ENCODE data around the gene CRNKL1.

The CRNKL1 gene

DNA sequence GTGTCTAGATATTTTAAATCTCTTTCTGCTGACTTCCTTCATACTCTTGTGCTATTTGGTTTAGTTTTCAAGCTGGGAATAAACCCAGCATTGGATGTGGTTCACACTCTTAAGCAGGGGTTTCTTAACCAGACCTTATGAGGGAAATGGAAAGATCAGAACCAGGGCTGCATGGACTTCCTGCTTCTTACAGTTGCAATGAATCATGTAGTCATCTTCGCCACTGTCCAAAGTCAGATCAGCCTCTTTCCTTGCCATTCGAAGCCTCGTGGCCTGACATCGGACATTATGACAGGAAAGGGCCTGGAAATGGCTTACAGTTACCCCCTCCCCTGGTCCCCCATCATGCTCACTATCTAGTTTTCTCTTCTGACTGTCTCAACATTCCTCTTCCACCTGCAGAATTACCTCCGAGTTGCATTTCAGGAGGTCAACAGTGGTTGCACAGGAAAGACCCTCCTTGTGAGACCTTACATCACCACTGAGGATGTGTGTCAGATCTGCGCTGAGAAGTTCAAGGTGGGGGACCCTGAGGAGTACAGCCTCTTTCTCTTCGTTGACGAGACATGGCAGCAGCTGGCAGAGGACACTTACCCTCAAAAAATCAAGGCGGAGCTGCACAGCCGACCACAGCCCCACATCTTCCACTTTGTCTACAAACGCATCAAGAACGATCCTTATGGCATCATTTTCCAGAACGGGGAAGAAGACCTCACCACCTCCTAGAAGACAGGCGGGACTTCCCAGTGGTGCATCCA, 51.9 kb downstream of the CRNKL1 start:
- Histone ChIP-seq H3K4me1 (peaks cover 41% of the 10 kb centered on the region), H3K79me2 (no peaks in the 10 kb centered on the region), H3K9me3 (ENCODE audit: control insufficient read depth, low read length) (no peaks in the 10 kb centered on the region), H3K27ac (peak overlapping the region; percentile 86), H3K4me3 (ENCODE audit: low read depth, low read length) (no peak overlapping the region), H2AFZ (peak overlapping the region; percentile 59), H3K27me3 (ENCODE audit: control insufficient read depth, insufficient read depth, low read length) (no peaks in the 10 kb centered on the region), H3K4me2 (ENCODE audit: low read length) (peak overlapping the region; percentile 25), H3K36me3 (ENCODE audit: control insufficient read depth, insufficient read depth, low read length) (no peaks in the 10 kb centered on the region), H3K9ac (no peak overlapping the region)
- TF ChIP-seq, protein P1, sequence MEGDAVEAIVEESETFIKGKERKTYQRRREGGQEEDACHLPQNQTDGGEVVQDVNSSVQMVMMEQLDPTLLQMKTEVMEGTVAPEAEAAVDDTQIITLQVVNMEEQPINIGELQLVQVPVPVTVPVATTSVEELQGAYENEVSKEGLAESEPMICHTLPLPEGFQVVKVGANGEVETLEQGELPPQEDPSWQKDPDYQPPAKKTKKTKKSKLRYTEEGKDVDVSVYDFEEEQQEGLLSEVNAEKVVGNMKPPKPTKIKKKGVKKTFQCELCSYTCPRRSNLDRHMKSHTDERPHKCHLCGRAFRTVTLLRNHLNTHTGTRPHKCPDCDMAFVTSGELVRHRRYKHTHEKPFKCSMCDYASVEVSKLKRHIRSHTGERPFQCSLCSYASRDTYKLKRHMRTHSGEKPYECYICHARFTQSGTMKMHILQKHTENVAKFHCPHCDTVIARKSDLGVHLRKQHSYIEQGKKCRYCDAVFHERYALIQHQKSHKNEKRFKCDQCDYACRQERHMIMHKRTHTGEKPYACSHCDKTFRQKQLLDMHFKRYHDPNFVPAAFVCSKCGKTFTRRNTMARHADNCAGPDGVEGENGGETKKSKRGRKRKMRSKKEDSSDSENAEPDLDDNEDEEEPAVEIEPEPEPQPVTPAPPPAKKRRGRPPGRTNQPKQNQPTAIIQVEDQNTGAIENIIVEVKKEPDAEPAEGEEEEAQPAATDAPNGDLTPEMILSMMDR (IDR thresholded peaks at IDR 0.05) = no peak

- Histone ChIP-seq H3K4me1 (peaks cover 39% of the 10 kb centered on the region), H3K4me2 (ENCODE audit: low read length) (peak overlapping the region; percentile 46), H3K9ac (no peak overlapping the region), H3K36me3 (ENCODE audit: control insufficient read depth, insufficient read depth, low read length) (no peaks in the 10 kb centered on the region), H3K4me3 (ENCODE audit: low read depth, low read length) (peak overlapping the region; percentile 25), H3K79me2 (no peaks in the 10 kb centered on the region), H3K27me3 (ENCODE audit: control insufficient read depth, insufficient read depth, low read length) (no peaks in the 10 kb centered on the region), H2AFZ (peak overlapping the region; percentile 23), H3K9me3 (ENCODE audit: control insufficient read depth, low read length) (no peaks in the 10 kb centered on the region), H3K27ac (peak overlapping the region; percentile 86)
- TF ChIP-seq, protein P1 (IDR thresholded peaks at IDR 0.05) = no peak
Observed at GRCh38 chr20:19998990-19999705, 53.1 kb downstream of the CRNKL1 start.

- no peaks in the 10 kb centered on the region for H3K27me3 ChIP-seq (ENCODE audit: control insufficient read depth, insufficient read depth, low read length)
- H3K4me1 ChIP-seq = peaks cover 40% of the 10 kb centered on the region
- no peak overlapping the region for H3K4me3 ChIP-seq (ENCODE audit: low read depth, low read length)
- H3K9ac ChIP-seq = no peak overlapping the region
- no peaks in the 10 kb centered on the region for H3K9me3 ChIP-seq (ENCODE audit: control insufficient read depth, low read length)
- TF ChIP-seq, protein P1 (IDR thresholded peaks at IDR 0.05) = no peak
- H2AFZ ChIP-seq = no peak overlapping the region
- no peaks in the 10 kb centered on the region for H3K79me2 ChIP-seq
- H3K36me3 ChIP-seq (ENCODE audit: control insufficient read depth, insufficient read depth, low read length) = no peaks in the 10 kb centered on the region
- no peak overlapping the region for H3K27ac ChIP-seq
- H3K4me2 ChIP-seq (ENCODE audit: low read length) = no peak overlapping the region
Observed at GRCh38 chr20:19996917-19997316, 55.3 kb downstream of the CRNKL1 start.

DNA sequence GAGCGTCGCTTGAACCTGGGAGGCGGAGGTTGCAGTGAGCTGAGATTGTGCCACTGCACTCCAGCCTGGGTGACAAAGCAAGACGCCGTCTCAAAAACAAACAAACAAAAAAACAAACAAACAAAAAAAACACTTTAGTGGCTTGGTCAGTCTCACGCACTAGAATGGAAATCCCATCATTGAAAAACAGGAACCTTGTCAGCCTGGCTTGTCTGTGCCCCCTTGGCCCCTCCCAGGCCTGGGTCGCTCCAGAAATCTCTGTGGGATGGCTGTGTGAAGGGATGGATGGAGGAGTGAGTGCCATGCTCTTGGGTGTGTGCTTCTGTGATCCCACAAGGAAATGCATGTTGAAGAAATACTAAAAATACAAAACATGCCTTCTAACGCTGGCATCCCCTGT, 56.0 kb downstream of the CRNKL1 start:
- Histone ChIP-seq H3K36me3 (ENCODE audit: control insufficient read depth, insufficient read depth, low read length) (no peaks in the 10 kb centered on the region), H3K4me2 (ENCODE audit: low read length) (no peak overlapping the region), H3K27me3 (ENCODE audit: control insufficient read depth, insufficient read depth, low read length) (no peaks in the 10 kb centered on the region), H3K4me1 (peaks cover 40% of the 10 kb centered on the region), H3K9ac (no peak overlapping the region), H3K27ac (no peak overlapping the region), H2AFZ (no peak overlapping the region), H3K4me3 (ENCODE audit: low read depth, low read length) (no peak overlapping the region), H3K79me2 (no peaks in the 10 kb centered on the region), H3K9me3 (ENCODE audit: control insufficient read depth, low read length) (no peaks in the 10 kb centered on the region)
- TF ChIP-seq, protein P1 (IDR thresholded peaks at IDR 0.05) = no peak
